MCF 10A (cell line): Measurements from ENCODE around the gene BARX2. TPM values are rescaled to one million over a fixed set of nuclear protein-coding genes. Genes with fewer than 3 reads are reported as not detected.

Source experiments
- BruUV-seq: library from RNA; stranded (reverse); fragments of 400-500 nt; replicated peaks from 2 replicates; lab custom pipeline; 2021; lab: Mats Ljungman, UMichigan
- CTCF ChIA-PET: fragments of 300-600 bp; sonication (Branson Sonifier 250); formaldehyde crosslinking; extraction: SDS; loops from one replicate; lab custom pipeline; 2021; ENCODE audit warnings: antibody characterized with exemption, inconsistent platforms; lab: Yijun Ruan, JAX
- POLR2A ChIA-PET: fragments of 300-600, 350-650 bp; sonication (Branson Sonifier 250); formaldehyde crosslinking; extraction: SDS; loops from one replicate; lab custom pipeline; 2020; ENCODE audit warnings: antibody characterized with exemption, inconsistent platforms; lab: Yijun Ruan, JAX
- DNase-seq: peaks from one replicate; pipeline ENCODE4 v3.0.0-alpha.2; 2018; ENCODE audit not compliant: unreplicated experiment
- H3K27ac Mint-ChIP-seq: one replicate; pipeline ENCODE4 v1.8.0; 2022; ENCODE audit warnings: mild to moderate bottlenecking, low read depth, mixed read lengths; ENCODE audit not compliant: unreplicated experiment
- H3K27me3 Mint-ChIP-seq: one replicate; pipeline ENCODE4 v1.8.0; 2022; ENCODE audit warnings: mixed read lengths; ENCODE audit not compliant: insufficient read depth, unreplicated experiment
- H3K36me3 Mint-ChIP-seq: one replicate; pipeline ENCODE4 v1.8.0; 2022; ENCODE audit warnings: mild to moderate bottlenecking, moderate library complexity, mixed read lengths; ENCODE audit not compliant: insufficient read depth, unreplicated experiment
- H3K4me1 Mint-ChIP-seq: one replicate; pipeline ENCODE4 v1.8.0; 2022; ENCODE audit warnings: mixed read lengths; ENCODE audit not compliant: insufficient read depth, unreplicated experiment
- H3K4me3 Mint-ChIP-seq: one replicate; pipeline ENCODE4 v1.8.0; 2022; ENCODE audit warnings: mild to moderate bottlenecking, moderate library complexity, mixed read lengths; ENCODE audit not compliant: unreplicated experiment
- H3K9me3 Mint-ChIP-seq: one replicate; pipeline ENCODE4 v1.8.0; 2022; ENCODE audit warnings: mixed read lengths; ENCODE audit not compliant: unreplicated experiment
- intact Hi-C: fragments of 100-400 bp; cut with micrococcal nuclease; formaldehyde crosslinking; loops from 2 replicates; pipeline ENCODE4 v1.14.1; 2022
- total RNA-seq: library from RNA; stranded (reverse); gene quantifications from 2 replicates; pipeline ENCODE4 v1.2.3, GENCODE V29; 2022
- TF ChIP-seq, protein P1 (sequence below): fragments of 200-600 bp; IDR thresholded peaks from one replicate; pipeline ENCODE4 v1.8.0; 2022; ENCODE audit warnings: antibody characterized with exemption, mild to moderate bottlenecking; ENCODE audit not compliant: unreplicated experiment

The BARX2 gene
- total RNA-seq, 1 experiment from 2014 or later = not detected

DNA sequence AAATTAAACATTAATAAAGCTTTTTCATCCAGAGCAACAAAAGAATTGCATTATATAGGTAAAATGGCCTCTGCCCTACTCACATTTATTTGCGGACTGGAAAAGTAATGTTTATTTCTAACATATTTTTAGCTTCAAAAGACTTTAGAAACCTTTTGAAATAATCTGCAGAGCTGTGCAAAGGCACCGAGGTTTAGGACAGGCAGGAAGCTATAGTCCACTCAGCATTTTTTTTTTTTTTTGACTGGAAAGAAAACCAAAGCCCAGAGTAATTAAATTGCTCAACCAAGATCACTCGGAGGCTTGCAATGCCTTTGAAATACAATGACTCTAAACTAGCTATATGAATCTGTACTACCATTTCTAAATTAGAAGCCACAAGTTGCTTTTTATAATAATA, 19.1 kb downstream of the BARX2 start:
- no peak overlapping the region for H3K27ac Mint-ChIP-seq
- ChIA-PET CTCF (interaction anchor here (0.6 to 1.6 kb wide), 3 partner anchors 30 to 822 kb away, joined by 3 to 5 read pairs (median 4); no protein-coding TSS in a partner anchor), POLR2A (no interaction called here)
- TF ChIP-seq, protein P1, sequence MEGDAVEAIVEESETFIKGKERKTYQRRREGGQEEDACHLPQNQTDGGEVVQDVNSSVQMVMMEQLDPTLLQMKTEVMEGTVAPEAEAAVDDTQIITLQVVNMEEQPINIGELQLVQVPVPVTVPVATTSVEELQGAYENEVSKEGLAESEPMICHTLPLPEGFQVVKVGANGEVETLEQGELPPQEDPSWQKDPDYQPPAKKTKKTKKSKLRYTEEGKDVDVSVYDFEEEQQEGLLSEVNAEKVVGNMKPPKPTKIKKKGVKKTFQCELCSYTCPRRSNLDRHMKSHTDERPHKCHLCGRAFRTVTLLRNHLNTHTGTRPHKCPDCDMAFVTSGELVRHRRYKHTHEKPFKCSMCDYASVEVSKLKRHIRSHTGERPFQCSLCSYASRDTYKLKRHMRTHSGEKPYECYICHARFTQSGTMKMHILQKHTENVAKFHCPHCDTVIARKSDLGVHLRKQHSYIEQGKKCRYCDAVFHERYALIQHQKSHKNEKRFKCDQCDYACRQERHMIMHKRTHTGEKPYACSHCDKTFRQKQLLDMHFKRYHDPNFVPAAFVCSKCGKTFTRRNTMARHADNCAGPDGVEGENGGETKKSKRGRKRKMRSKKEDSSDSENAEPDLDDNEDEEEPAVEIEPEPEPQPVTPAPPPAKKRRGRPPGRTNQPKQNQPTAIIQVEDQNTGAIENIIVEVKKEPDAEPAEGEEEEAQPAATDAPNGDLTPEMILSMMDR = no peak
- H3K4me1 Mint-ChIP-seq = no peaks in the 10 kb centered on the region
- H3K4me3 Mint-ChIP-seq = no peak overlapping the region
- no peak for DNase-seq
- no TSS peak for BruUV-seq
- peaks cover 12% of the 10 kb centered on the region for H3K27me3 Mint-ChIP-seq
- H3K36me3 Mint-ChIP-seq = no peaks in the 10 kb centered on the region
- intact Hi-C loops = no loop called here
- H3K9me3 Mint-ChIP-seq = no peaks in the 10 kb centered on the region

- ChIA-PET POLR2A (no interaction called here), CTCF (interaction anchor here (1.6 to 3.1 kb wide), 3 partner anchors 19 to 355 kb away, joined by 5 to 11 read pairs (median 5); partner anchors contain the start of gene BARX2)
- H3K4me3 Mint-ChIP-seq = no peak overlapping the region
- BruUV-seq = no TSS peak
- no peak for DNase-seq
- TF ChIP-seq, protein P1 = no peak
- H3K9me3 Mint-ChIP-seq = no peaks in the 10 kb centered on the region
- no peak overlapping the region for H3K27ac Mint-ChIP-seq
- intact Hi-C loops = no loop called here
- no peaks in the 10 kb centered on the region for H3K4me1 Mint-ChIP-seq
- H3K27me3 Mint-ChIP-seq = peaks cover 5% of the 10 kb centered on the region
- no peaks in the 10 kb centered on the region for H3K36me3 Mint-ChIP-seq
These were observed 19.8 kb downstream of the BARX2 start for GRCh38 chr11:129395432-129395831.

GRCh38 chr11:129395883-129396282, 20.2 kb downstream of the BARX2 start:
- POLR2A ChIA-PET = no interaction called here
- CTCF ChIA-PET = interaction anchor here (0.7 to 3.1 kb wide), 5 partner anchors 20 to 355 kb away, joined by 3 to 11 read pairs (median 5); partner anchors contain the start of gene BARX2

DNA sequence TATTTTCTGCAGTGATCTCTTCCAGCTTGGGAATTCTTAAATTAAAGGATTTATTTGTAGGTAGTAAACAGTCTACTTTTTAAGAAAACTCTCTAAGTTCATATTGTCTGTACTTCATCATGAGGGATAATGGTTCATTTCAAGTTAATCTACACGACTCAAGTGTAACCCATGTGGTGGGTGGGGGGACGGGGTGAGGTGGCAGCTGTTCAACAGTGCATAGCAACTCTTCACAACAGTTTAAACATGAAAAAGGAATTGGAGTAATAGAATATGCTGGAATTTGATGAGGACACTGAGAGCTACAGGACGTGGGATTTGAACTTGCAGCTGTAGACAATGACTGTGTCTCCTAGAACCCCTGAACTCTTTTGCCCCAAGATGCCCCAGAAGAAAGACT, 20.8 kb downstream of the BARX2 start:
- H3K27me3 Mint-ChIP-seq = no peaks in the 10 kb centered on the region
- H3K4me1 Mint-ChIP-seq = no peaks in the 10 kb centered on the region
- BruUV-seq = no TSS peak
- H3K9me3 Mint-ChIP-seq = no peaks in the 10 kb centered on the region
- no peak for DNase-seq
- ChIA-PET POLR2A (no interaction called here), CTCF (interaction anchor here (0.7 to 3.1 kb wide), 6 partner anchors 20 to 354 kb away, joined by 3 to 11 read pairs (median 4); partner anchors contain the start of gene BARX2)
- no peak overlapping the region for H3K27ac Mint-ChIP-seq
- no peaks in the 10 kb centered on the region for H3K36me3 Mint-ChIP-seq
- H3K4me3 Mint-ChIP-seq = no peak overlapping the region
- TF ChIP-seq, protein P1 = no peak
- intact Hi-C loops = no loop called here

More at GRCh38 chr11:129395883-129396282, 20.2 kb downstream of the BARX2 start:
- Mint-ChIP-seq H3K36me3 (no peaks in the 10 kb centered on the region), H3K4me1 (no peaks in the 10 kb centered on the region), H3K27me3 (peaks cover under 1% of the 10 kb centered on the region), H3K4me3 (no peak overlapping the region), H3K9me3 (no peaks in the 10 kb centered on the region), H3K27ac (no peak overlapping the region)
- BruUV-seq = no TSS peak
- intact Hi-C loops = no loop called here
- no peak for DNase-seq
- TF ChIP-seq, protein P1 = no peak
